A549 treated with AZD9567 at 1 μM for 4 hours (cell line): ENCODE results near the gene RNASE7. TPM values are rescaled to one million over a fixed set of nuclear protein-coding genes. Genes with fewer than 3 reads are reported as not detected.

Experiments
- total RNA-seq: library from RNA; stranded (reverse); fragments of 200-300 nt; extraction: Qiagen RNA extraction; gene quantifications from 5 replicates; pipeline ENCODE4 v1.2.3, GENCODE V29; 2022; ENCODE audit not compliant: insufficient read depth

RNASE7 gene
- total RNA-seq = not detected in 5 replicates

GRCh38 chr14:21041676-21042433 lies at the start of gene RNASE7:
Gene RNASE7 (plus strand): TSS chr14:21042362. CDS start chr14:21042993, 631 bp downstream.

GRCh38 chr14:20998674-20999366 lies 43.3 kb upstream of the RNASE7 start, which contains the start of gene SLC39A2:
Gene SLC39A2 (plus strand): TSS chr14:20999293. CDS start chr14:20999447, 154 bp downstream.

GRCh38 chr14:21024585-21025370 lies 17.4 kb upstream of the RNASE7 start, which contains the start of gene NDRG2:
Gene NDRG2 (minus strand): TSS chr14:21025061. CDS start chr14:21023315, 1,746 bp downstream.

GRCh38 chr14:21029917-21030316 lies 12.2 kb upstream of the RNASE7 start, which contains the start of gene TPPP2:
Gene TPPP2 (plus strand): TSS chr14:21030217. CDS start chr14:21030582, 365 bp downstream.

GRCh38 chr14:21034707-21035106 lies 7.5 kb upstream of the RNASE7 start, which contains the start of gene RNASE13:
Gene RNASE13 (minus strand): TSS chr14:21034807. CDS start chr14:21034288, 519 bp downstream.

GRCh38 chr14:21057803-21058675 lies 15.9 kb downstream of the RNASE7 start, which contains the start of gene RNASE8:
Gene RNASE8 (plus strand): TSS chr14:21057822. CDS start chr14:21057893, 71 bp downstream.

GRCh38 chr14:21070083-21070609 lies 28.0 kb downstream of the RNASE7 start, which contains the start of gene ARHGEF40:
Gene ARHGEF40 (plus strand): TSS chr14:21070304. CDS start chr14:21070397, 93 bp downstream.

Other genes with a start within 250 kb of the RNASE7 start
- 0.19 to 0.39 TPM (median 0.29 TPM) in 4 of 5 replicates, not detected in the other for gene RNASE1, start 239.5 kb upstream of the RNASE7 start, total RNA-seq
- not detected in 5 replicates for gene RNASE3, start 151.0 kb upstream of the RNASE7 start, total RNA-seq
- gene RNASE2, start 86.9 kb upstream of the RNASE7 start, total RNA-seq = not detected in 5 replicates
- 57.7 to 80.3 TPM (median 76.2 TPM) in 5 replicates for gene METTL17, start 52.4 kb upstream of the RNASE7 start, total RNA-seq
- gene SLC39A2, start 43.1 kb upstream of the RNASE7 start, total RNA-seq = 0.06 to 0.08 TPM in 2 of 5 replicates, not detected in the others
- gene NDRG2, start 17.3 kb upstream of the RNASE7 start, total RNA-seq = 1.3 to 2.8 TPM (median 2.4 TPM) in 5 replicates
- gene TPPP2, start 12.1 kb upstream of the RNASE7 start, total RNA-seq = not detected in 5 replicates
- gene RNASE13, start 7.6 kb upstream of the RNASE7 start, total RNA-seq = not detected in 5 replicates
- gene RNASE8, start 15.5 kb downstream of the RNASE7 start, total RNA-seq = not detected in 5 replicates
- gene ARHGEF40, start 27.9 kb downstream of the RNASE7 start, total RNA-seq = 6.0 to 10.5 TPM (median 8.1 TPM) in 5 replicates
- gene ZNF219, start 56.3 kb downstream of the RNASE7 start, total RNA-seq = 11.2 to 25.3 TPM (median 24.9 TPM) in 5 replicates
- 0.41 to 0.90 TPM (median 0.87 TPM) in 4 of 5 replicates, not detected in the other for gene TMEM253, start 58.7 kb downstream of the RNASE7 start, total RNA-seq
- not detected in 5 replicates for gene OR5AU1, start 113.7 kb downstream of the RNASE7 start, total RNA-seq
- 717 to 807 TPM (median 775 TPM) in 5 replicates for gene HNRNPC, start 227.1 kb downstream of the RNASE7 start, total RNA-seq
- gene RPGRIP1, start 237.7 kb downstream of the RNASE7 start, total RNA-seq = 0.11 to 0.32 TPM (median 0.19 TPM) in 4 of 5 replicates, not detected in the other